HepG2 (cell line): ENCODE measurements around the gene CAPN8. TPM values are rescaled to one million over a fixed set of nuclear protein-coding genes. Genes with fewer than 3 reads are reported as not detected.

Experiments used
- ATAC-seq: fragments of 200-7000 bp; cut with Tn5 transposase; 3 replicates; pipeline ENCODE4 v1.9.1; 2020; ENCODE audit warnings: mild to moderate bottlenecking, moderate library complexity
- BruUV-seq: library from RNA; stranded (reverse); fragments of 400-500 nt; replicated peaks from 2 replicates; lab custom pipeline; 2021; lab: Mats Ljungman, UMichigan
- CTCF ChIA-PET: fragments of 300-600 bp; formaldehyde crosslinking; extraction: SDS; loops from one replicate; lab custom pipeline; 2021; ENCODE audit warnings: low total read pairs, inconsistent platforms, low intra/inter-chr PET ratio; lab: Yijun Ruan, JAX
- POLR2A ChIA-PET: fragments of 350-600 bp; sonication (Branson Sonifier 250); formaldehyde crosslinking; loops from one replicate; lab custom pipeline; 2020; ENCODE audit warnings: antibody characterized with exemption, inconsistent platforms; lab: Yijun Ruan, JAX
- DNase-seq: peaks from one replicate; pipeline ENCODE4 v3.0.0-alpha.2; 2015; ENCODE audit warnings: low spot score
- FAIRE-seq: peaks from 3 replicates; lab custom pipeline; 2011; peaks lifted over from hg19 to GRCh38; lab: Jason Lieb, UNC
- H2AFZ ChIP-seq: one replicate; pipeline ENCODE4 v1.6.1; 2011; ENCODE audit warnings: low read length, inconsistent platforms
- H3K27ac ChIP-seq: fragments of 300-600 bp; 3 replicates; pipeline ENCODE4 v1.8.0; 2011; ENCODE audit warnings: mixed run types, mild to moderate bottlenecking, mixed read lengths, low read length, inconsistent platforms; ENCODE audit not compliant: insufficient read depth; ENCODE audit errors: extremely low read length
- H3K27me3 ChIP-seq, 2 experiments: fragments of 200-600 bp in 1 of 2; 2 replicates in 1 of 2; 3 replicates in 1 of 2; pipeline versions ENCODE4 v1.6.0 to v1.8.0; 2011; ENCODE audit warnings: low read length in 2 of 2, mild to moderate bottlenecking in 2 of 2, moderate library complexity in 2 of 2, inconsistent platforms in 1 of 2; ENCODE audit not compliant: insufficient read depth in 2 of 2, control insufficient read depth in 1 of 2
- H3K36me3 ChIP-seq, 2 experiments: fragments of 200-600 bp in 1 of 2; replicated peaks in 1 of 2; 2 replicates in 1 of 2; 3 replicates in 1 of 2; pipeline versions ENCODE4 v1.5.1 to v1.8.0; 2011; ENCODE audit warnings: low read length in 2 of 2, inconsistent platforms in 1 of 2; ENCODE audit not compliant: insufficient read depth in 2 of 2, control insufficient read depth in 1 of 2
- H3K4me1 ChIP-seq: 2 replicates; pipeline ENCODE4 v1.5.1; 2012; ENCODE audit warnings: low read length, inconsistent platforms; ENCODE audit not compliant: insufficient read depth
- H3K4me2 ChIP-seq: 2 replicates; pipeline ENCODE4 v1.6.0; 2011; ENCODE audit warnings: low read depth, low read length, inconsistent platforms
- H3K4me3 ChIP-seq, 3 experiments: fragments of 200-600 bp in 1 of 3; sonication (generic), shearing (Covaris generic) in 1 of 3; replicated peaks in 1 of 3; 2 replicates each; pipeline ENCODE4 v1.5.1; 2011 to 2016; ENCODE audit warnings: low read length in 3 of 3, inconsistent platforms in 2 of 3, low read depth in 2 of 3, mild to moderate bottlenecking in 2 of 3, control low read depth in 1 of 3, mixed read lengths in 1 of 3; ENCODE audit not compliant: insufficient read depth in 1 of 3
- H3K79me2 ChIP-seq: one replicate; pipeline ENCODE4 v1.6.1; 2011; ENCODE audit warnings: low read length, inconsistent platforms; ENCODE audit not compliant: insufficient read depth
- H3K9ac ChIP-seq: 2 replicates; pipeline ENCODE4 v1.6.0; 2011; ENCODE audit warnings: mild to moderate bottlenecking, low read depth, low read length, inconsistent platforms; ENCODE audit not compliant: insufficient read depth
- H3K9me3 ChIP-seq: 2 replicates; pipeline ENCODE4 v1.5.1; 2012; ENCODE audit warnings: mild to moderate bottlenecking, low read length
- H4K20me1 ChIP-seq: 2 replicates; pipeline ENCODE4 v1.6.0; 2011; ENCODE audit warnings: inconsistent platforms, mild to moderate bottlenecking, low read length, moderate library complexity; ENCODE audit not compliant: insufficient read depth
- EEA1 ChIP-seq: sonication (generic); formaldehyde crosslinking; IDR thresholded peaks from 2 replicates; pipeline ENCODE4 v1.5.1; 2020; ENCODE audit warnings: mild to moderate bottlenecking, missing genetic modification reagents, borderline replicate concordance
- HNF4A ChIP-seq: sonication (generic); formaldehyde crosslinking; IDR thresholded peaks from 2 replicates; pipeline ENCODE4 v1.4.0; 2020; ENCODE audit warnings: missing genetic modification reagents
- MBNL3 ChIP-seq: fragments of 250-450 bp; sonication (Bioruptor Pico); conservative IDR thresholded peaks from 2 replicates; pipeline ENCODE4 v1.8.0; 2022; ENCODE audit warnings: mild to moderate bottlenecking, inconsistent platforms
- POGZ ChIP-seq: sonication (generic); formaldehyde crosslinking; IDR thresholded peaks from 2 replicates; pipeline ENCODE4 v1.4.0; 2020; ENCODE audit warnings: mild to moderate bottlenecking, missing genetic modification reagents
- RNF2 ChIP-seq: fragments of 450-650 bp; conservative IDR thresholded peaks from 2 replicates; pipeline ENCODE4 v1.6.1; 2016; ENCODE audit warnings: low read depth
- SIN3A ChIP-seq: IDR thresholded peaks from 2 replicates; pipeline ENCODE4 v1.6.1; 2011; ENCODE audit warnings: low read depth, mild to moderate bottlenecking, control low read depth, low read length, borderline replicate concordance
- ZNF33B ChIP-seq: sonication (generic); formaldehyde crosslinking; IDR thresholded peaks from 2 replicates; pipeline ENCODE4 v1.5.1; 2020; ENCODE audit warnings: mild to moderate bottlenecking, missing genetic modification reagents
- ZNF574 ChIP-seq: sonication (generic); formaldehyde crosslinking; IDR thresholded peaks from 2 replicates; pipeline ENCODE4 v1.4.0; 2020; ENCODE audit warnings: missing genetic modification reagents
- WGBS: methylation state at CpG from one replicate; pipeline ENCODE4 v1.1.6; 2017; ENCODE audit warnings: low lambda C conversion rate; 5-methylcytosine and 5-hydroxymethylcytosine counted together
- in situ Hi-C: cut with HindIII; loops from 2 replicates; pipeline ENCODE4 v1.10.0; 2017; ENCODE audit warnings: low pct_unique_long_range_greater_than_20kb; ENCODE audit not compliant: extremely low pct_ligation_motif_present
- intact Hi-C: fragments of 100-400 bp; cut with micrococcal nuclease; formaldehyde crosslinking; loops from one replicate; pipeline ENCODE4 v1.10.0; 2022; ENCODE audit not compliant: unreplicated experiment
- polyA plus RNA-seq, 8 experiments: library from polyadenylated mRNA; depleted of rRNA in 3 of 8; stranded (reverse) in 7 of 8; unstranded in 1 of 8; fragments of >200 nt; fragmentation: Illumina TruSeq in 4 of 8; extraction: Trizol in 4 of 8; gene quantifications; 2 replicates each; pipeline versions ENCODE4 v1.2.1 to v1.2.3, GENCODE V29; 2011 to 2016; ENCODE audit warnings: low read depth in 4 of 8, missing spikeins in 1 of 8, mixed read lengths in 1 of 8; ENCODE audit not compliant: insufficient read depth in 1 of 8
- total RNA-seq, 5 experiments: library from RNA; depleted of rRNA; stranded (reverse); fragments of >200 nt; fragmentation: Illumina TruSeq; extraction: Trizol; gene quantifications; 2 replicates each; pipeline ENCODE4 v1.2.3, GENCODE V29; 2016; ENCODE audit warnings: low read depth in 1 of 5

The CAPN8 gene
- total and polyA plus RNA-seq, 2 of the 13 experiments (the other 11 are each of a cell fraction or from before 2014, with no cell fraction given) = 0.20 to 0.25 TPM

GRCh38 chr1:223645903-223646302 lies 19.6 kb downstream of the CAPN8 start (continued):
- TF ChIP-seq ZNF33B (CRISPR knock-in tag) = no peak
- no peak for TF ChIP-seq SIN3A
- TF ChIP-seq MBNL3 (CRISPR knock-in tag) = no peak

GRCh38 chr1:223642237-223642636 lies 23.3 kb downstream of the CAPN8 start:
- ChIA-PET POLR2A (no interaction called here), CTCF (no interaction called here)
- H3K9me3 ChIP-seq = no peaks in the 10 kb centered on the region
- no peak for DNase-seq
- no peak overlapping the region for H3K9ac ChIP-seq
- H2AFZ ChIP-seq = no peak overlapping the region
- no peak for FAIRE-seq
- H3K36me3 ChIP-seq = no peaks in the 10 kb centered on the region
- H3K4me2 ChIP-seq = no peak overlapping the region
- no peak overlapping the region for H3K27ac ChIP-seq
- H3K4me1 ChIP-seq = no peaks in the 10 kb centered on the region
- no peak overlapping the region for H3K4me3 ChIP-seq
- no peak for ATAC-seq
- intact Hi-C loops (no loop called here), in situ Hi-C loops (no loop called here)
- no peaks in the 10 kb centered on the region for H4K20me1 ChIP-seq
- H3K79me2 ChIP-seq = no peaks in the 10 kb centered on the region
- H3K27me3 ChIP-seq = peaks cover 0 to 28% of the 10 kb centered on the region in 2 experiments; a peak in 3 of 5 replicates
- BruUV-seq = no TSS peak
- WGBS = 40% methylated on average over 7 of the region's 7 CpGs
- TF ChIP-seq POGZ (CRISPR knock-in tag) (no peak), HNF4A (CRISPR knock-in tag) (no peak), EEA1 (no peak), RNF2 (no peak), ZNF574 (CRISPR knock-in tag) (no peak)
